GM23338 (cell line): ENCODE measurements around the gene MAPK8IP2. TPM values are rescaled to one million over a fixed set of nuclear protein-coding genes. Genes with fewer than 3 reads are reported as not detected.
"Not testable (repeated sequence)": the region's sequence is repeated elsewhere in the genome, so short reads cannot be mapped to it uniquely, and the experiment has no call there.

Experiments
- ATAC-seq: fragments of 200-7000 bp; cut with Tn5 transposase; 3 replicates; pipeline ENCODE4 v1.9.1; 2020
- DNase-seq: peaks from one replicate; pipeline ENCODE4 v3.0.0-alpha.2; 2015; ENCODE audit warnings: low spot score
- H2AFZ ChIP-seq: fragments of 200-600 bp; sonication (generic); 2 replicates; pipeline ENCODE4 v1.8.0; 2016; ENCODE audit warnings: antibody characterized with exemption, mild to moderate bottlenecking, moderate library complexity
- H3F3A ChIP-seq: fragments of 200-600 bp; sonication (generic); replicated peaks from 2 replicates; pipeline ENCODE4 v1.8.0; 2017; ENCODE audit warnings: antibody characterized with exemption, mixed run types, low read depth
- H3K27ac ChIP-seq: fragments of 200-600 bp; sonication (generic); 2 replicates; pipeline ENCODE4 v1.6.1; 2016; ENCODE audit warnings: low read depth
- H3K27me3 ChIP-seq: fragments of 200-600 bp; sonication (generic); 2 replicates; pipeline ENCODE4 v1.8.0; 2016; ENCODE audit warnings: mild to moderate bottlenecking, mixed run types, moderate library complexity; ENCODE audit not compliant: insufficient read depth
- H3K36me3 ChIP-seq: fragments of 200-600 bp; sonication (generic); 2 replicates; pipeline ENCODE4 v1.8.0; 2016; ENCODE audit warnings: mild to moderate bottlenecking; ENCODE audit not compliant: insufficient read depth
- H3K4me1 ChIP-seq: fragments of 200-600 bp; sonication (generic); 2 replicates; pipeline ENCODE4 v1.8.0; 2016; ENCODE audit warnings: mild to moderate bottlenecking, moderate library complexity; ENCODE audit not compliant: insufficient read depth
- H3K4me2 ChIP-seq: fragments of 200-600 bp; sonication (generic); 2 replicates; pipeline ENCODE4 v1.7.1; 2017; ENCODE audit warnings: mixed run types
- H3K4me3 ChIP-seq: fragments of 200-600 bp; sonication (generic); 2 replicates; pipeline ENCODE4 v1.6.1; 2016; ENCODE audit warnings: mixed run types
- H3K79me2 ChIP-seq: fragments of 200-600 bp; sonication (generic); replicated peaks from 2 replicates; pipeline ENCODE4 v1.8.0; 2017; ENCODE audit warnings: mild to moderate bottlenecking; ENCODE audit not compliant: insufficient read depth
- H3K9me2 ChIP-seq: fragments of 200-600 bp; sonication (generic); 2 replicates; pipeline ENCODE4 v1.8.0; 2017; ENCODE audit not compliant: insufficient read depth
- H4K20me1 ChIP-seq: fragments of 200-600 bp; sonication (generic); replicated peaks from 2 replicates; pipeline ENCODE4 v1.8.0; 2017; ENCODE audit warnings: mild to moderate bottlenecking; ENCODE audit not compliant: insufficient read depth
- H3K27ac Mint-ChIP-seq: 2 replicates; pipeline ENCODE4 v1.8.0; 2020; ENCODE audit warnings: inconsistent platforms, mild to moderate bottlenecking, moderate library complexity, mixed read lengths
- H3K27me3 Mint-ChIP-seq: 3 replicates; pipeline ENCODE4 v1.8.0; 2022; ENCODE audit warnings: low read depth, mild to moderate bottlenecking, moderate library complexity, mixed read lengths, inconsistent platforms; ENCODE audit not compliant: insufficient read depth, poor library complexity
- H3K36me3 Mint-ChIP-seq: 3 replicates; pipeline ENCODE4 v1.8.0; 2021; ENCODE audit warnings: low read depth, mild to moderate bottlenecking, inconsistent platforms, moderate library complexity, mixed read lengths
- H3K4me1 Mint-ChIP-seq: 3 replicates; pipeline ENCODE4 v1.8.0; 2020; ENCODE audit warnings: mild to moderate bottlenecking, inconsistent platforms, mixed read lengths
- H3K4me3 Mint-ChIP-seq: 3 replicates; pipeline ENCODE4 v1.8.0; 2021; ENCODE audit warnings: moderate library complexity, mild to moderate bottlenecking, inconsistent platforms, mixed read lengths
- H3K9me3 Mint-ChIP-seq: 3 replicates; pipeline ENCODE4 v1.8.0; 2020; ENCODE audit warnings: moderate library complexity, mild to moderate bottlenecking, inconsistent platforms, mixed read lengths
- CREB1 ChIP-seq: fragments of 250-450 bp; sonication (Bioruptor Pico); IDR thresholded peaks from 2 replicates; pipeline ENCODE4 v1.5.0; 2020; ENCODE audit warnings: low read depth, mild to moderate bottlenecking, moderate library complexity
- CTCF ChIP-seq, 2 experiments: fragments of 200-600 bp in 1 of 2; sonication (generic) in 1 of 2; conservative IDR thresholded peaks; 2 replicates each; pipeline versions ENCODE4 v1.5.1 to v1.6.1; 2016 to 2017; ENCODE audit warnings: antibody characterized with exemption in 2 of 2, low read depth in 2 of 2, mild to moderate bottlenecking in 2 of 2, moderate library complexity in 1 of 2
- ETS1 ChIP-seq: IDR thresholded peaks from 2 replicates; pipeline ENCODE4 v1.6.1; 2016; ENCODE audit warnings: antibody characterized with exemption
- EZH2 ChIP-seq: fragments of 200-600 bp; sonication (generic); IDR thresholded peaks from one replicate; pipeline ENCODE4 v1.8.0; 2017; ENCODE audit warnings: antibody characterized with exemption, mild to moderate bottlenecking, low read depth; ENCODE audit not compliant: unreplicated experiment
- EZH2phosphoT487 ChIP-seq: fragments of 200-600 bp; sonication (generic); IDR thresholded peaks from one replicate; pipeline ENCODE4 v1.8.1; 2018; ENCODE audit warnings: antibody characterized with exemption; ENCODE audit not compliant: unreplicated experiment
- NANOG ChIP-seq: IDR thresholded peaks from 2 replicates; pipeline ENCODE4 v1.6.1; 2016; ENCODE audit warnings: antibody characterized with exemption, borderline replicate concordance
- POLR2AphosphoS5 ChIP-seq: IDR thresholded peaks from 2 replicates; pipeline ENCODE4 v1.6.1; 2016; ENCODE audit warnings: antibody characterized with exemption, low read depth
- STAT1 ChIP-seq: IDR thresholded peaks from one replicate; pipeline ENCODE4 v1.6.1; 2016; ENCODE audit warnings: antibody characterized with exemption; ENCODE audit not compliant: unreplicated experiment
- ZNF114 ChIP-seq: fragments of 250-450 bp; sonication (Bioruptor Pico); IDR thresholded peaks from 2 replicates; pipeline ENCODE4 v1.5.0; 2020; ENCODE audit warnings: mild to moderate bottlenecking, moderate library complexity
- ZNF331 ChIP-seq: fragments of 250-450 bp; sonication (Bioruptor Pico); IDR thresholded peaks from 2 replicates; pipeline ENCODE4 v1.5.0; 2020; ENCODE audit warnings: low read depth, mild to moderate bottlenecking, moderate library complexity
- ZNF462 ChIP-seq: fragments of 250-450 bp; sonication (Bioruptor Pico); IDR thresholded peaks from 2 replicates; pipeline ENCODE4 v1.5.0; 2020; ENCODE audit warnings: mild to moderate bottlenecking, moderate library complexity
- polyA plus RNA-seq: library from polyadenylated mRNA; unstranded; fragments of >200 nt; fragmentation: Nextera tagmentation; extraction: Ambion mirVana; gene quantifications from 2 replicates; pipeline ENCODE4 v1.2.1, GENCODE V29; 2016
- total RNA-seq: library from RNA; depleted of rRNA; stranded (reverse); fragments of >200 nt; shearing (Covaris generic); gene quantifications from 2 replicates; pipeline ENCODE4 v1.2.3, GENCODE V29; 2014

MAPK8IP2 gene
- total and polyA plus RNA-seq, 2 experiments from 2014 or later, result 0.15 to 3.5 TPM

GRCh38 chr22:50659711-50660110 lies 59.1 kb downstream of the MAPK8IP2 start:
- peaks cover 17% of the 10 kb centered on the region for H3K27me3 ChIP-seq
- H3K9me2 ChIP-seq, H3K4me2 ChIP-seq, H3K36me3 Mint-ChIP-seq, H3K4me1 Mint-ChIP-seq, H3K36me3 ChIP-seq, H3K4me3 ChIP-seq, H3K27ac Mint-ChIP-seq, DNase-seq, ATAC-seq, H3K4me1 ChIP-seq, H2AFZ ChIP-seq, H3K79me2 ChIP-seq, H4K20me1 ChIP-seq, H3K27ac ChIP-seq, H3K4me3 Mint-ChIP-seq, H3F3A ChIP-seq: not testable (repeated sequence)
- Mint-ChIP-seq H3K27me3 (peaks cover 12% of the 10 kb centered on the region), H3K9me3 (peaks cover 20% of the 10 kb centered on the region; the same call in 2 of the 3 replicates)

- H3K4me2 ChIP-seq, result no peak overlapping the region
- H2AFZ ChIP-seq, result no peak overlapping the region
- H3K36me3 ChIP-seq, result no peaks in the 10 kb centered on the region
- Mint-ChIP-seq H3K4me1 (no peaks in the 10 kb centered on the region), H3K4me3 (no peak overlapping the region), H3K27ac (no peak overlapping the region), H3K36me3 (no peaks in the 10 kb centered on the region), H3K27me3 (peaks cover 6% of the 10 kb centered on the region), H3K9me3 (peaks cover 14% of the 10 kb centered on the region; the same call in 2 of the 3 replicates)
- no peak for ATAC-seq
- H3K4me3 ChIP-seq, result no peak overlapping the region
- no peaks in the 10 kb centered on the region; the same call in 1 of the 2 replicates for H3K9me2 ChIP-seq
- H4K20me1 ChIP-seq, result no peaks in the 10 kb centered on the region
- peaks cover 17% of the 10 kb centered on the region for H3K27me3 ChIP-seq
- DNase-seq, result no peak
- H3F3A ChIP-seq, result no peaks in the 10 kb centered on the region
- no peaks in the 10 kb centered on the region for H3K4me1 ChIP-seq
- H3K79me2 ChIP-seq, result no peaks in the 10 kb centered on the region
- no peak overlapping the region for H3K27ac ChIP-seq
- no peak for TF ChIP-seq EZH2phosphoT487
- no peak for TF ChIP-seq POLR2AphosphoS5
- TF ChIP-seq STAT1, result no peak
- no peak for TF ChIP-seq ZNF331 (CRISPR knock-in tag)
- TF ChIP-seq ETS1, result no peak
- TF ChIP-seq CTCF (conservative IDR thresholded peaks at IDR 0.05; ENCODE audit: low read depth in 2 of 2), result no peak
- no peak for TF ChIP-seq CREB1 (CRISPR knock-in tag)
- TF ChIP-seq NANOG, result no peak
- no peak for TF ChIP-seq ZNF114 (CRISPR knock-in tag)
- no peak for TF ChIP-seq EZH2
- no peak for TF ChIP-seq ZNF462 (CRISPR knock-in tag)
These were observed 59.7 kb downstream of the MAPK8IP2 start for GRCh38 chr22:50660306-50660705.
